Liver (tissue), 9 donors: Measurements from ENCODE around the gene PPL. TPM values are rescaled to one million over a fixed set of nuclear protein-coding genes. Genes with fewer than 3 reads are reported as not detected.

Experiments used
- DNase-seq: peaks from one replicate; pipeline ENCODE4 v3.0.0-alpha.2; 2017; ENCODE audit warnings: low spot score
- H3K27ac ChIP-seq, 2 donors: one replicate each; pipeline ENCODE4 v1.7.0; 2013; ENCODE audit warnings: inconsistent platforms in 2 of 2, low read length in 2 of 2, control low read depth in 1 of 2, low read depth in 1 of 2, mild to moderate bottlenecking in 1 of 2
- H3K27me3 ChIP-seq, 4 donors: one replicate each; pipeline versions ENCODE4 v1.6.1 to v1.7.0; 2013; ENCODE audit warnings: low read length in 3 of 4, inconsistent platforms in 1 of 4, mild to moderate bottlenecking in 1 of 4, moderate library complexity in 1 of 4; ENCODE audit not compliant: control insufficient read depth in 4 of 4, insufficient read depth in 4 of 4
- H3K36me3 ChIP-seq, 4 donors: one replicate each; pipeline versions ENCODE4 v1.6.1 to v1.7.0; 2013; ENCODE audit warnings: low read length in 3 of 4, mild to moderate bottlenecking in 3 of 4, low read depth in 1 of 4, moderate library complexity in 1 of 4; ENCODE audit not compliant: control insufficient read depth in 4 of 4, insufficient read depth in 3 of 4
- H3K4me1 ChIP-seq, 4 donors: one replicate each; pipeline versions ENCODE4 v1.6.1 to v1.7.0; 2013; ENCODE audit warnings: low read length in 3 of 4, mild to moderate bottlenecking in 3 of 4, moderate library complexity in 1 of 4; ENCODE audit not compliant: control insufficient read depth in 4 of 4, insufficient read depth in 4 of 4
- H3K4me3 ChIP-seq, 3 donors: one replicate each; pipeline versions ENCODE4 v1.6.1 to v1.7.0; 2013; ENCODE audit warnings: low read length in 3 of 3, control low read depth in 1 of 3, low read depth in 1 of 3, mild to moderate bottlenecking in 1 of 3
- H3K9ac ChIP-seq, 2 donors: one replicate each; pipeline ENCODE4 v1.7.0; 2013; ENCODE audit warnings: low read length in 2 of 2, mild to moderate bottlenecking in 2 of 2, moderate library complexity in 2 of 2, control low read depth in 1 of 2, low read depth in 1 of 2
- H3K9me3 ChIP-seq, 4 donors: one replicate each; pipeline versions ENCODE4 v1.6.1 to v1.7.0; 2013; ENCODE audit warnings: low read length in 3 of 4; ENCODE audit not compliant: control insufficient read depth in 4 of 4
- CTCF ChIP-seq: fragments of 150-350 bp; IDR thresholded peaks from 2 replicates; pipeline ENCODE4 v1.5.1; 2017; ENCODE audit warnings: improper control_type of control experiment, low read depth, low read length; ENCODE audit not compliant: missing input control
- EGR1 ChIP-seq, 2 donors: IDR thresholded peaks; 2 replicates each; pipeline ENCODE4 v1.6.1; 2016 to 2018; ENCODE audit warnings: antibody characterized with exemption in 2 of 2, low read depth in 2 of 2
- FOXA1 ChIP-seq: IDR thresholded peaks from 2 replicates; pipeline ENCODE4 v1.6.1; 2016; ENCODE audit warnings: antibody characterized with exemption
- FOXA2 ChIP-seq: IDR thresholded peaks from 2 replicates; pipeline ENCODE4 v1.6.1; 2016; ENCODE audit warnings: antibody characterized with exemption
- GABPA ChIP-seq, 2 donors: IDR thresholded peaks in 1 of 2; conservative IDR thresholded peaks in 1 of 2; 2 replicates each; pipeline ENCODE4 v1.6.1; 2016; ENCODE audit warnings: antibody characterized with exemption in 2 of 2, mild to moderate bottlenecking in 1 of 2, moderate library complexity in 1 of 2
- HNF4A ChIP-seq, 2 donors: conservative IDR thresholded peaks; 2 replicates each; pipeline ENCODE4 v1.6.1; 2016; ENCODE audit warnings: antibody characterized with exemption in 2 of 2, mild to moderate bottlenecking in 2 of 2
- HNF4G ChIP-seq: IDR thresholded peaks from 2 replicates; pipeline ENCODE4 v1.6.1; 2016; ENCODE audit warnings: antibody characterized with exemption
- JUND ChIP-seq, 2 donors: IDR thresholded peaks; 2 replicates each; pipeline ENCODE4 v1.6.1; 2016; ENCODE audit warnings: antibody characterized with exemption in 2 of 2
- NR2F2 ChIP-seq: IDR thresholded peaks from 2 replicates; pipeline ENCODE4 v1.6.1; 2016; ENCODE audit warnings: antibody characterized with exemption
- RAD21 ChIP-seq, 2 donors: IDR thresholded peaks; 2 replicates each; pipeline ENCODE4 v1.6.1; 2016; ENCODE audit warnings: antibody characterized with exemption in 2 of 2, mild to moderate bottlenecking in 2 of 2
- SP1 ChIP-seq: IDR thresholded peaks from 2 replicates; pipeline ENCODE4 v1.6.1; 2018; ENCODE audit warnings: antibody characterized with exemption, mild to moderate bottlenecking
- TAF1 ChIP-seq: conservative IDR thresholded peaks from 2 replicates; pipeline ENCODE4 v1.6.1; 2016; ENCODE audit warnings: antibody characterized with exemption, mild to moderate bottlenecking
- YY1 ChIP-seq: IDR thresholded peaks from 2 replicates; pipeline ENCODE4 v1.6.1; 2016; ENCODE audit warnings: antibody characterized with exemption, mild to moderate bottlenecking
- WGBS: extraction: QIAGEN DNeasy Blood & Tissue Kit; methylation state at CpG from one replicate; pipeline ENCODE4 v1.1.7; 2013; 5-methylcytosine and 5-hydroxymethylcytosine counted together
- polyA plus RNA-seq, 2 donors: library from polyadenylated mRNA; stranded (reverse) in 1 of 2; unstranded in 1 of 2; fragments of 200-250 nt in 1 of 2; fragments of >200 nt in 1 of 2; fragmentation: Nextera tagmentation in 1 of 2; extraction: Ambion mirVana in 1 of 2; gene quantifications; one replicate each; pipeline versions ENCODE4 v1.2.1 to v1.2.3, GENCODE V29; 2013 to 2015
- total RNA-seq, 2 donors: library from RNA; depleted of rRNA; stranded (reverse); fragments of >200 nt; gene quantifications; one replicate each; pipeline ENCODE4 v1.2.3, GENCODE V29; 2014
- TF ChIP-seq, protein P1 (sequence below): IDR thresholded peaks from 2 replicates; pipeline ENCODE4 v1.6.1; 2016; ENCODE audit warnings: antibody characterized with exemption
- TF ChIP-seq, protein P2 (sequence below): IDR thresholded peaks from 2 replicates; pipeline ENCODE4 v1.6.1; 2016; ENCODE audit warnings: antibody characterized with exemption
- TF ChIP-seq, protein P3 (sequence below): IDR thresholded peaks from 2 replicates; pipeline ENCODE4 v1.6.1; 2016; ENCODE audit warnings: antibody characterized with exemption, mild to moderate bottlenecking
- donor health status: healthy.
- donor health status: healthy.
- donor health status: healthy.
- donor health status: healthy.
- donor health status: healthy.

PPL gene
- total and polyA plus RNA-seq, 4 donors, result 2.1 to 26.0 (median 6.1) TPM

DNA sequence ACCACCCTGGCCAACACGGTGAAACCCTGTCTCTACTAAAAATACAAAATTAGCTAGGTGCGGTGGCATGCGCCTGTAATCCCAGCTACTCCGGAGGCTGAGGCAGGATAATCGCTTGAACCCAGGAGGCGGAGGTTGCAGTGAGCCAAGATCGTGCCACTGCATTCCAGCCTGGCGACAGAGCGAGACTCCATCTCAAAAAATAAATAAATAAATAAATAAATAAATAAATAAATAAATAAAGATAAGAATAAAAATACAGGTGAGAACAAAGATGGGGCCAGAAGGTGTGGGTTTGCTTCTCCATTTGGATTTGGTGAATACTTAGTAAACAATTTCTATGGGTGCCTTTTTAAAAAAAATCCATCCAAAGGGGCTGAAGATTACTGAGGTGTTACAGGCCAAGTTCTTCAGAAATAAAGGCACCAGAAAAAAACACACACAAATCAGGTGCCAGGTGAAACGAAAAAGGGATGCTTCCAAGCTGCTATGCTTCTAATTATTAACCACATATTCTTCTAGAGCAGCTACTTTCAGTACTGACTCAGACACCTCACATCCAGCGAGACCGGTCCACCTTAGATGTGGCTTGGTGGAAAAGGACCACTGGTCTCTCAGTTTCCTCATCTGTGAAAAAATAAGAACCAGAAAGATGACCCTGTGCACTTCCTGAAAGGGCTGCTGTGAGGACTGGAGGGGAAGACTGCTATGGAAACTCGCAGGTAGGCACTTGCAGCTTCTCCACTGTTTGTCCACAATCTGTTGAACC, 99.0 kb downstream of the PPL start:
- Histone ChIP-seq H3K27me3 (no peaks in the 10 kb centered on the region), H3K4me1 (no peaks in the 10 kb centered on the region), H3K9ac (no peak overlapping the region), H3K36me3 (peaks cover 10 to 54% (median 29%) of the 10 kb centered on the region in 4 donors), H3K9me3 (no peaks in the 10 kb centered on the region), H3K27ac (no peak overlapping the region), H3K4me3 (no peak overlapping the region)
- no peak for TF ChIP-seq YY1
- TF ChIP-seq EGR1 (IDR thresholded peaks at IDR 0.05; ENCODE audit: low read depth in 2 of 2), result no peak
- TF ChIP-seq TAF1, result no peak
- no peak for TF ChIP-seq HNF4G
- no peak for TF ChIP-seq RAD21 (IDR thresholded peaks at IDR 0.05)
- no peak for TF ChIP-seq SP1
- no peak for TF ChIP-seq CTCF
- no peak for TF ChIP-seq HNF4A (conservative IDR thresholded peaks at IDR 0.05)
- TF ChIP-seq, protein P1, sequence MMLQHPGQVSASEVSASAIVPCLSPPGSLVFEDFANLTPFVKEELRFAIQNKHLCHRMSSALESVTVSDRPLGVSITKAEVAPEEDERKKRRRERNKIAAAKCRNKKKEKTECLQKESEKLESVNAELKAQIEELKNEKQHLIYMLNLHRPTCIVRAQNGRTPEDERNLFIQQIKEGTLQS, result no peak
- no peak for TF ChIP-seq NR2F2
- no peak for TF ChIP-seq JUND (IDR thresholded peaks at IDR 0.05)
- TF ChIP-seq, protein P2, sequence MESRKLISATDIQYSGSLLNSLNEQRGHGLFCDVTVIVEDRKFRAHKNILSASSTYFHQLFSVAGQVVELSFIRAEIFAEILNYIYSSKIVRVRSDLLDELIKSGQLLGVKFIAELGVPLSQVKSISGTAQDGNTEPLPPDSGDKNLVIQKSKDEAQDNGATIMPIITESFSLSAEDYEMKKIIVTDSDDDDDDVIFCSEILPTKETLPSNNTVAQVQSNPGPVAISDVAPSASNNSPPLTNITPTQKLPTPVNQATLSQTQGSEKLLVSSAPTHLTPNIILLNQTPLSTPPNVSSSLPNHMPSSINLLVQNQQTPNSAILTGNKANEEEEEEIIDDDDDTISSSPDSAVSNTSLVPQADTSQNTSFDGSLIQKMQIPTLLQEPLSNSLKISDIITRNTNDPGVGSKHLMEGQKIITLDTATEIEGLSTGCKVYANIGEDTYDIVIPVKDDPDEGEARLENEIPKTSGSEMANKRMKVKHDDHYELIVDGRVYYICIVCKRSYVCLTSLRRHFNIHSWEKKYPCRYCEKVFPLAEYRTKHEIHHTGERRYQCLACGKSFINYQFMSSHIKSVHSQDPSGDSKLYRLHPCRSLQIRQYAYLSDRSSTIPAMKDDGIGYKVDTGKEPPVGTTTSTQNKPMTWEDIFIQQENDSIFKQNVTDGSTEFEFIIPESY, result no peak
- TF ChIP-seq FOXA1, result no peak
- no peak for DNase-seq
- WGBS, result 90% methylated on average over 13 of the region's 13 CpGs

DNA sequence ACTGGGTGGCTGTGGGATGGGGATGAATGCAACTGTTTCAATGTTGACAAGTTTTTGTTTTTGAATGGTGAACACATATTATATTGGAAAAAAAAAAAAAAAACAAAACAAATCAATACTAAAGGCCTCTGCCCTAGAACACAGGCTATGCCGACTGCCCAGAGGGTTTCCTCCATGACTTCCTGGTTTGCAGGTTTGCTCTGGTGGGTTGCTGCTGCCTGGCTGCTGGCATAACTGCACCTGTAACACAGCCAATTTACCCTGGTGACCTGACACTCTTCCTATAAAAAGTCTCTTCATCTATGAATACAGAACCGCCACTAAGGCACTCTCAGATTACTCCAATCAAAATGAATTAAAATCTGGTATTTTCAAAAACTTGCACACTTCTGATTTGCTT, 100.2 kb downstream of the PPL start:
- Histone ChIP-seq H3K27ac (no peak overlapping the region), H3K27me3 (no peaks in the 10 kb centered on the region), H3K9me3 (no peaks in the 10 kb centered on the region), H3K4me3 (no peak overlapping the region), H3K9ac (no peak overlapping the region), H3K4me1 (no peaks in the 10 kb centered on the region), H3K36me3 (peaks cover 12 to 57% (median 34%) of the 10 kb centered on the region in 4 donors)
- TF ChIP-seq, protein P2, result no peak
- no peak for TF ChIP-seq GABPA (IDR thresholded peaks at IDR 0.05 in 1 of 2, conservative IDR thresholded peaks at IDR 0.05 in 1 of 2)
- TF ChIP-seq, protein P1, result no peak
- TF ChIP-seq RAD21 (IDR thresholded peaks at IDR 0.05), result no peak
- TF ChIP-seq JUND (IDR thresholded peaks at IDR 0.05), result no peak
- no peak for TF ChIP-seq SP1
- TF ChIP-seq FOXA2, result no peak
- TF ChIP-seq EGR1 (IDR thresholded peaks at IDR 0.05; ENCODE audit: low read depth in 2 of 2), result no peak
- TF ChIP-seq, protein P3, sequence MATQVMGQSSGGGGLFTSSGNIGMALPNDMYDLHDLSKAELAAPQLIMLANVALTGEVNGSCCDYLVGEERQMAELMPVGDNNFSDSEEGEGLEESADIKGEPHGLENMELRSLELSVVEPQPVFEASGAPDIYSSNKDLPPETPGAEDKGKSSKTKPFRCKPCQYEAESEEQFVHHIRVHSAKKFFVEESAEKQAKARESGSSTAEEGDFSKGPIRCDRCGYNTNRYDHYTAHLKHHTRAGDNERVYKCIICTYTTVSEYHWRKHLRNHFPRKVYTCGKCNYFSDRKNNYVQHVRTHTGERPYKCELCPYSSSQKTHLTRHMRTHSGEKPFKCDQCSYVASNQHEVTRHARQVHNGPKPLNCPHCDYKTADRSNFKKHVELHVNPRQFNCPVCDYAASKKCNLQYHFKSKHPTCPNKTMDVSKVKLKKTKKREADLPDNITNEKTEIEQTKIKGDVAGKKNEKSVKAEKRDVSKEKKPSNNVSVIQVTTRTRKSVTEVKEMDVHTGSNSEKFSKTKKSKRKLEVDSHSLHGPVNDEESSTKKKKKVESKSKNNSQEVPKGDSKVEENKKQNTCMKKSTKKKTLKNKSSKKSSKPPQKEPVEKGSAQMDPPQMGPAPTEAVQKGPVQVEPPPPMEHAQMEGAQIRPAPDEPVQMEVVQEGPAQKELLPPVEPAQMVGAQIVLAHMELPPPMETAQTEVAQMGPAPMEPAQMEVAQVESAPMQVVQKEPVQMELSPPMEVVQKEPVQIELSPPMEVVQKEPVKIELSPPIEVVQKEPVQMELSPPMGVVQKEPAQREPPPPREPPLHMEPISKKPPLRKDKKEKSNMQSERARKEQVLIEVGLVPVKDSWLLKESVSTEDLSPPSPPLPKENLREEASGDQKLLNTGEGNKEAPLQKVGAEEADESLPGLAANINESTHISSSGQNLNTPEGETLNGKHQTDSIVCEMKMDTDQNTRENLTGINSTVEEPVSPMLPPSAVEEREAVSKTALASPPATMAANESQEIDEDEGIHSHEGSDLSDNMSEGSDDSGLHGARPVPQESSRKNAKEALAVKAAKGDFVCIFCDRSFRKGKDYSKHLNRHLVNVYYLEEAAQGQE, result no peak
- no peak for TF ChIP-seq NR2F2
- no peak for TF ChIP-seq HNF4G
- TF ChIP-seq FOXA1, result no peak
- no peak for TF ChIP-seq TAF1
- 65% methylated on average over 2 of the region's 2 CpGs for WGBS
- DNase-seq, result no peak
